K562 (cell line): ENCODE measurements around the gene MPPED1. TPM values are rescaled to one million over a fixed set of nuclear protein-coding genes. Genes with fewer than 3 reads are reported as not detected.

ENCODE experiments used
- ATAC-seq: fragments of 200-7000 bp; cut with Tn5 transposase; 3 replicates; pipeline ENCODE4 v1.9.1; 2020; ENCODE audit warnings: moderate library complexity
- BruUV-seq: library from RNA; stranded (reverse); fragments of 400-500 nt; replicated peaks from 2 replicates; lab custom pipeline; 2021; lab: Mats Ljungman, UMichigan
- CTCF ChIA-PET: fragments of 300-600 bp; formaldehyde crosslinking; extraction: SDS; loops from one replicate; lab custom pipeline; 2021; ENCODE audit warnings: low intra/inter-chr PET ratio; lab: Yijun Ruan, JAX
- POLR2A ChIA-PET: fragments of 300-600, 350-650 bp; sonication (Branson Sonifier 250); formaldehyde crosslinking; extraction: SDS; loops from one replicate; lab custom pipeline; 2021; ENCODE audit warnings: antibody characterized with exemption, inconsistent platforms; lab: Yijun Ruan, JAX
- DNase-seq, 4 experiments: peaks; one replicate each; pipeline versions ENCODE4 v3.0.0 to v3.0.0-alpha.2; 2011 to 2018; ENCODE audit warnings: low spot score in 3 of 4, mixed read lengths in 3 of 4; ENCODE audit errors: extremely low read depth in 1 of 4
- FAIRE-seq: peaks from 2 replicates; lab custom pipeline; 2011; peaks lifted over from hg19 to GRCh38; lab: Jason Lieb, UNC
- H2AFZ ChIP-seq: 2 replicates; pipeline ENCODE4 v1.6.0; 2011; ENCODE audit warnings: low read depth, low read length, control low read depth, inconsistent platforms
- H3K27ac ChIP-seq: fragments of 200-600 bp; 3 replicates; pipeline ENCODE4 v1.8.0; 2011; ENCODE audit warnings: low read depth, mild to moderate bottlenecking, control low read depth, inconsistent platforms, low read length, moderate library complexity, mixed read lengths; ENCODE audit errors: extremely low read depth
- H3K27me3 ChIP-seq, 2 experiments: fragments of 300-600 bp in 1 of 2; 2 replicates in 1 of 2; 3 replicates in 1 of 2; pipeline versions ENCODE4 v1.6.0 to v1.8.0; 2011; ENCODE audit warnings: inconsistent platforms in 2 of 2, low read length in 2 of 2, mild to moderate bottlenecking in 1 of 2, mixed read lengths in 1 of 2, moderate library complexity in 1 of 2; ENCODE audit not compliant: control insufficient read depth in 2 of 2, insufficient read depth in 2 of 2
- H3K36me3 ChIP-seq: fragments of 300-600 bp; 3 replicates; pipeline ENCODE4 v1.8.0; 2011; ENCODE audit warnings: mild to moderate bottlenecking, low read length, inconsistent platforms; ENCODE audit not compliant: control insufficient read depth, insufficient read depth
- H3K4me1 ChIP-seq, 2 experiments: fragments of 200-600 bp in 1 of 2; replicated peaks in 1 of 2; 2 replicates in 1 of 2; 3 replicates in 1 of 2; pipeline versions ENCODE4 v1.5.1 to v1.8.0; 2011; ENCODE audit warnings: inconsistent platforms in 2 of 2, low read length in 2 of 2, mild to moderate bottlenecking in 1 of 2, mixed read lengths in 1 of 2, moderate library complexity in 1 of 2; ENCODE audit not compliant: control insufficient read depth in 2 of 2, insufficient read depth in 2 of 2
- H3K4me2 ChIP-seq: 2 replicates; pipeline ENCODE4 v1.6.1; 2011; ENCODE audit warnings: low read length, control low read depth, inconsistent platforms, mixed read lengths; ENCODE audit not compliant: insufficient read depth
- H3K4me3 ChIP-seq: fragments of 200-600 bp; sonication (generic), shearing (Covaris generic); 2 replicates; pipeline ENCODE4 v1.5.1; 2016; ENCODE audit warnings: control low read depth, inconsistent platforms
- H3K79me2 ChIP-seq: fragments of 200-600 bp; 3 replicates; pipeline ENCODE4 v1.8.0; 2011; ENCODE audit warnings: low read length, inconsistent platforms; ENCODE audit not compliant: control insufficient read depth, insufficient read depth
- H3K9ac ChIP-seq, 2 experiments: 2 replicates each; pipeline versions ENCODE4 v1.6.0 to v1.6.1; 2011; ENCODE audit warnings: low read depth in 2 of 2, low read length in 2 of 2, control low read depth in 1 of 2, inconsistent platforms in 1 of 2, mild to moderate bottlenecking in 1 of 2, mixed read lengths in 1 of 2; ENCODE audit not compliant: insufficient read depth in 1 of 2
- H3K9me1 ChIP-seq: one replicate; pipeline ENCODE4 v1.6.0; 2011; ENCODE audit warnings: inconsistent platforms, mild to moderate bottlenecking, low read length, moderate library complexity; ENCODE audit not compliant: control insufficient read depth, insufficient read depth
- H3K9me3 ChIP-seq: replicated peaks from 2 replicates; pipeline ENCODE4 v1.5.1; 2011; ENCODE audit warnings: low read depth, low read length, inconsistent platforms; ENCODE audit not compliant: control insufficient read depth, insufficient read depth
- H4K20me1 ChIP-seq: replicated peaks from 2 replicates; pipeline ENCODE4 v1.6.1; 2011; ENCODE audit warnings: low read length, inconsistent platforms, mixed read lengths; ENCODE audit not compliant: control insufficient read depth, insufficient read depth
- GTF2E2 ChIP-seq: fragments of 200-800 bp; sonication (Bioruptor generic); IDR thresholded peaks from 2 replicates; pipeline ENCODE4 v1.6.1; 2016; ENCODE audit warnings: missing genetic modification characterization, missing compliant biosample characterization
- HNRNPLL ChIP-seq: fragments of 200-400 bp; formaldehyde crosslinking; IDR thresholded peaks from 2 replicates; pipeline ENCODE4 v1.6.1; 2017; ENCODE audit warnings: low read length, low read depth, mild to moderate bottlenecking; ENCODE audit not compliant: poor library complexity, severe bottlenecking
- MED1 ChIP-seq: sonication (generic); formaldehyde crosslinking; IDR thresholded peaks from 2 replicates; pipeline ENCODE4 v1.8.1; 2023; ENCODE audit warnings: missing genetic modification reagents, borderline replicate concordance
- MGA ChIP-seq: fragments of 450-650 bp; IDR thresholded peaks from 2 replicates; pipeline ENCODE4 v1.6.1; 2016; ENCODE audit warnings: mild to moderate bottlenecking, moderate library complexity
- RAD51 ChIP-seq: fragments of 450-650 bp; IDR thresholded peaks from 2 replicates; pipeline ENCODE4 v1.7.1; 2016; ENCODE audit warnings: low read depth, mild to moderate bottlenecking, borderline replicate concordance
- RBFOX2 ChIP-seq: fragments of 200-400 bp; formaldehyde crosslinking; IDR thresholded peaks from 2 replicates; pipeline ENCODE4 v1.6.1; 2017; ENCODE audit warnings: low read depth, mild to moderate bottlenecking, low read length, moderate library complexity
- USF2 ChIP-seq: sonication (generic); formaldehyde crosslinking; IDR thresholded peaks from 2 replicates; pipeline ENCODE4 v1.5.0; 2020; ENCODE audit warnings: missing genetic modification reagents
- WGBS: fragments of 100-300 bp; shearing (Covaris generic); methylation state at CpG from one replicate; pipeline ENCODE4 v1.1.6; 2016; ENCODE audit warnings: low coverage, mixed read lengths; ENCODE audit not compliant: insufficient coverage; ENCODE audit errors: missing lambda C conversion rate; 5-methylcytosine and 5-hydroxymethylcytosine counted together
- in situ Hi-C: fragments of 300-500 bp; cut with MboI; formaldehyde crosslinking; loops from 4 replicates; pipeline ENCODE4 v1.15.0; 2018; ENCODE audit warnings: inconsistent platforms, mixed read lengths
- intact Hi-C: fragments of 100-400 bp; cut with micrococcal nuclease; formaldehyde crosslinking; loops from 2 replicates; pipeline ENCODE4 v1.14.2; 2022
- polyA plus RNA-seq, 8 experiments: library from polyadenylated mRNA; depleted of rRNA in 4 of 8; stranded (reverse) in 5 of 8; unstranded in 3 of 8; fragments of >200 nt; fragmentation: Nextera tagmentation in 2 of 8; fragmentation: Illumina TruSeq in 1 of 8; extraction: Ambion mirVana in 2 of 8; extraction: Trizol in 1 of 8; gene quantifications; 2 replicates each; pipeline versions ENCODE4 v1.2.1 to v1.2.3, GENCODE V29; 2011 to 2014; ENCODE audit warnings: inconsistent platforms in 1 of 8, missing spikeins in 1 of 8
- total RNA-seq, 7 experiments: library from RNA; depleted of rRNA in 6 of 7; stranded (reverse); fragments of >200 nt in 6 of 7; fragmentation: Illumina TruSeq in 2 of 7; extraction: Trizol in 2 of 7; gene quantifications; 2 replicates each; pipeline versions ENCODE4 v1.2.1 to v1.2.3, GENCODE V29; 2011 to 2021; ENCODE audit warnings: low replicate concordance in 1 of 7

Gene MPPED1
- total and polyA plus RNA-seq, 9 of the 15 experiments (the other 6 are each of a cell fraction or from before 2014, with no cell fraction given): not detected

- TF ChIP-seq MED1: no peak
Observed at GRCh38 chr22:43398910-43399309, 12.9 kb upstream of the MPPED1 start (continued).

DNA sequence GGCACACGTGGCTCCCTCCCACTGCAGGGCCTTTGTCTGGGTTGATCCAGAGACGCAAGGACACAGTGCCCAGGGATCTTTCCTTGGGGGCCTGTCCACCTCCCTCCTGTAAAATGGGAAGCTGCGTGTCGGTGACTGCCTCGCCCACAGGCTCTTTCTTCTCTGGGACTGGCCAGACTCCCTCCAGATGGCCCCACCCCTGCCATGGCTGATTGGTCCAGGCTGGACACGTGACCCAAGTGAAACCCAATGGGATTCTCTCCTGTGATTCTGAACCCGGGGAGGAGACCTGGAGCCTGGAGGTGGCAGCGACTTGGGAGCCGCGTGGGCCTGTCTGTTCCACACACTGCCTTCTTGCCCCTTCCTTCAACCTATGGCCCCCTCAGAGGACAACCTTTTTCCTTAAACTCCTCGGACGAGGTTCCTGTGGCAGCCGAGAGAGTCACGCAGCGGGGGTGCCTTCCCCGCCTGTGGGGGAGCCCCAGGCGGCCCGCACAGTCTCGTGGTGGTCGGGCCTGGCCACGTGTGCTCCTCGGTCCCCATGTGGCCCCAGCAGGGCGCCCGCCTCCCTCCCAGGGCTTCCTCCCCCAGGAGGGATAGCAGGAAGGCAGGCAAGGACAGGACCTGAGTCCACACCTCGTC is 12.4 kb upstream of the MPPED1 start:
- POLR2A ChIA-PET: no interaction called here
- H3K79me2 ChIP-seq: no peaks in the 10 kb centered on the region
- H3K9me3 ChIP-seq: no peaks in the 10 kb centered on the region
- FAIRE-seq (no peak), ATAC-seq (peak; percentile 87), DNase-seq (peak; percentile 40 to 80 (median 75))
- H3K27ac ChIP-seq: no peak overlapping the region
- no peaks in the 10 kb centered on the region for H3K36me3 ChIP-seq
- no TSS peak for BruUV-seq
- peaks cover 0 to 11% of the 10 kb centered on the region in 2 experiments; a peak in 2 of 5 replicates for H3K4me1 ChIP-seq
- no peak overlapping the region for H3K4me3 ChIP-seq
- H3K27me3 ChIP-seq: peaks cover 0 to 4% of the 10 kb centered on the region in 2 experiments; a peak in 2 of 5 replicates
- no peaks in the 10 kb centered on the region for H3K9me1 ChIP-seq
- H2AFZ ChIP-seq: no peak overlapping the region
- no peaks in the 10 kb centered on the region for H4K20me1 ChIP-seq
- H3K4me2 ChIP-seq: no peak overlapping the region
- intact Hi-C loops: loop anchor here (5.0 kb wide), 1 partner anchor 223 kb away; no protein-coding TSS in a partner anchor
- WGBS: 0% methylated on average over 4 of the region's 25 CpGs
- in situ Hi-C loops: loop anchor here (10.0 kb wide), 1 partner anchor 1225 kb away; no protein-coding TSS in a partner anchor
- CTCF ChIA-PET: interaction anchor here (0.6 kb wide), 1 partner anchor 568 kb away, joined by 4 read pairs; no protein-coding TSS in a partner anchor
- no peak overlapping the region for H3K9ac ChIP-seq
- TF ChIP-seq MGA (peak; percentile 71; the same call in 1 of the 2 replicates), RAD51 (peak; percentile 87), USF2 (CRISPR knock-in tag) (peak; percentile 92), HNRNPLL (no peak), RBFOX2 (0 out of 2 replicates have a peak, but pooled peaks have one; percentile 21), GTF2E2 (tag) (no peak)
